AG04450 (cell line): Measurements from ENCODE around the gene ZNF672. TPM values are rescaled to one million over a fixed set of nuclear protein-coding genes. Genes with fewer than 3 reads are reported as not detected.
"Not testable (repeated sequence)": the region's sequence is repeated elsewhere in the genome, so short reads cannot be mapped to it uniquely, and the experiment has no call there.

Experiments
- CTCF ChIA-PET: fragments of 300-600, 350-600 bp; formaldehyde crosslinking; extraction: SDS; loops from one replicate; lab custom pipeline; 2022; ENCODE audit warnings: antibody characterized with exemption, inconsistent platforms; lab: Charles Lee
- POLR2A ChIA-PET: fragments of 350-600 bp; formaldehyde crosslinking; extraction: SDS; loops from one replicate; lab custom pipeline; 2021; ENCODE audit warnings: antibody characterized with exemption, inconsistent platforms; lab: Yijun Ruan, JAX
- DNase-seq: peaks from one replicate; pipeline ENCODE4 v3.0.0-alpha.2; 2011; ENCODE audit warnings: low read depth, low spot score
- H3K27ac ChIP-seq: one replicate; pipeline ENCODE4 v1.5.1; 2012; ENCODE audit warnings: low read depth, low read length, control low read depth
- H3K27me3 ChIP-seq: one replicate; pipeline ENCODE4 v1.6.0; 2012; ENCODE audit warnings: low read length; ENCODE audit not compliant: control insufficient read depth, insufficient read depth
- H3K4me3 ChIP-seq: 2 replicates; pipeline ENCODE4 v1.5.1; 2011; ENCODE audit warnings: mild to moderate bottlenecking, low read depth, low read length, control low read depth
- H3K9me3 ChIP-seq: 2 replicates; pipeline ENCODE4 v1.5.1; 2012; ENCODE audit warnings: low read length; ENCODE audit not compliant: control insufficient read depth, insufficient read depth
- CTCF ChIP-seq: IDR thresholded peaks from 2 replicates; pipeline ENCODE4 v1.5.1; 2011; ENCODE audit warnings: low read depth, low read length, control low read depth, inconsistent platforms
- polyA plus RNA-seq: library from polyadenylated mRNA; depleted of rRNA; stranded (reverse); fragments of >200 nt; gene quantifications from 2 replicates; pipeline ENCODE4 v1.2.3, GENCODE V29; 2011

Gene ZNF672
- polyA plus RNA-seq, 1 experiment = 9.1 TPM

DNA sequence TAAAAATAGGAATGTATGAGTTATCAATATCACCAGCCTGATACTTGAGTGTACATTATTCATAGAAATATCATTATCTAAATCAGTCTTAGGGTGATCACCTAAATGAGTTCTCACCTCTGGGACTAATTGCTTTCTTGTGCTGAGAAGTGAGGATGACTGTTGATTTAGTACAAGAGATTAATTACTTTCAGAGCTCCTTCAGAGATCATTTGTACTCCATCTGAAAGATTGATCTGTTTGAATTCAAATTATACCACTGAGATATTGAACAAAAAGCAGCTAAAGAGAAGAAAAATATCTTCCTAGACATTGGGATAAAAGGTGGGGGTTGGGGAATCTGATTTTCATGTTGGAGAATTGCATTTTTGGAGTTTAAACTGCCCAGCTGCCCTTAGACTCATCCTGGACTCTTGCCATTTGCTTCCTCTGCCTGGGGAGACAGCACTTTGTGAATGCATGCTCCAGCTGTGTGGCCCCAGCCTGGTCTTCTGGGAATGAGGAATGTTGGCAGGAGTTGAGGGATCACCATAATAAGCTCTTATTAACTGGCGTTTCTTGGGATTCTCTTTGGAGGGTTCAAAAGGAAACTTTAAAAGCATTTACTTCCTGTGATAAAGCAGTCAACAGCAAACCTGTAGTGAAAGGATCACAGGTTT is 48.3 kb downstream of the ZNF672 start:
- DNase-seq = no peak
- H3K27me3 ChIP-seq = peaks cover 2% of the 10 kb centered on the region
- no peak for TF ChIP-seq CTCF
- H3K9me3 ChIP-seq = no peaks in the 10 kb centered on the region
- H3K27ac ChIP-seq = no peak overlapping the region
- ChIA-PET POLR2A (no interaction called here), CTCF (interaction anchor here (1.0 kb wide), 2 partner anchors 8 to 20 kb away, joined by 3 to 7 read pairs; no protein-coding TSS in a partner anchor)
- no peak overlapping the region for H3K4me3 ChIP-seq

DNA sequence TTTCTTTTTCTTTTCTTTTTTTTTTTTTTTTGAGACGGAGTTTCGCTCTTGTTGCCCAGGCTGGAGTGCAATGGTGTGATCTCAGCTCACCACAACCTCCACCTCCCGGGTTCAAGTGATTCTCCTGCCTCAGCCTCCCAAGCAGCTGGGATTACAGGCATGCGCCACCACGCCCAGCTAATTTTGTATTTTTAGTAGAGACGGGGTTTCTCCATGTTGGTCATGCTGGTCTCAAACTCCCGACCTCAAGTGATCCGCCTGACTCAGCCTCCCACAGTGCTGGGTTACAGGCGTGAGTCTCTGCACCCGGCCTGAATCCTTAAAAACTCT is 51.9 kb downstream of the ZNF672 start:
- H3K9me3 ChIP-seq, H3K27ac ChIP-seq, H3K27me3 ChIP-seq, DNase-seq, CTCF ChIA-PET, H3K4me3 ChIP-seq, POLR2A ChIA-PET: not testable (repeated sequence)

GRCh38 chr1:248890549-248891498 is 52.8 kb downstream of the ZNF672 start:
- CTCF ChIA-PET = no interaction called here
- Histone ChIP-seq H3K9me3 (no peaks in the 10 kb centered on the region), H3K4me3 (no peak overlapping the region), H3K27me3 (no peaks in the 10 kb centered on the region), H3K27ac (no peak overlapping the region)
- TF ChIP-seq CTCF = no peak
- POLR2A ChIA-PET = no interaction called here
- DNase-seq = no peak

- ChIA-PET CTCF (no interaction called here), POLR2A (no interaction called here)
- no peak for TF ChIP-seq CTCF
- no peak overlapping the region for H3K4me3 ChIP-seq
- H3K27ac ChIP-seq = no peak overlapping the region
- no peak for DNase-seq
- no peaks in the 10 kb centered on the region for H3K9me3 ChIP-seq
- H3K27me3 ChIP-seq = no peaks in the 10 kb centered on the region
Measured at GRCh38 chr1:248891758-248892157, 53.7 kb downstream of the ZNF672 start.

- no peaks in the 10 kb centered on the region for H3K27me3 ChIP-seq
- no peak overlapping the region for H3K4me3 ChIP-seq
- H3K9me3 ChIP-seq = no peaks in the 10 kb centered on the region
- TF ChIP-seq CTCF = no peak
- H3K27ac ChIP-seq = no peak overlapping the region
- CTCF ChIA-PET = no interaction called here
- no peak for DNase-seq
- POLR2A ChIA-PET = no interaction called here
Measured at GRCh38 chr1:248892590-248892989, 54.6 kb downstream of the ZNF672 start.
